ENCODE measurements around the gene CDCA3.

CDCA3 gene

DNA sequence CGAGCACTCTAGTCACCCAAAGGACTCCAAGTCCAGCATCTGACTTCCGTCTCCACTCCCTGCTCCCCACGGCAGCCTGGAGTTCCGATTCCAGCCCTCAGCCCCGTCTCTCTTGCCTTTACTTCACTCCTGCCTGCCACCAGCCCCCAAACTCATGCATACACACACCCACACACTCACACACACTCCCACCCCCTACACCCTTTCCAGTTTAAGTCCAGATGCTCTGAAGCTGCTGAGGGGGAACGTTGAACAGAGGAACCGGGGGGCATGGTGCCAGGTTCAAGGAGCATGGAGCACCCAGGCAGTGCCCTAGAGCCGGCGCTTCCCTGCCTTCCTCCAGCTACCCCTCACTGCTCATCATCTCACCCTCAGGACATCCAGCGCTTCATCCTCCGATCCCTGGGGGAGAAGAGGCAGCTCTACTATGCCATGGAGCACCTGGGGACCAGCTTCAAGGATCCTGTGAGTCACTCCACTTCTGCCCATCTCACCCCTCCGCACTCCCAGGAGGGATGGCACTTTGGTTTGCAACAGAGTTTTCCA is 19.6 kb downstream of the CDCA3 start:
- DNase-seq, result no peak

DNA sequence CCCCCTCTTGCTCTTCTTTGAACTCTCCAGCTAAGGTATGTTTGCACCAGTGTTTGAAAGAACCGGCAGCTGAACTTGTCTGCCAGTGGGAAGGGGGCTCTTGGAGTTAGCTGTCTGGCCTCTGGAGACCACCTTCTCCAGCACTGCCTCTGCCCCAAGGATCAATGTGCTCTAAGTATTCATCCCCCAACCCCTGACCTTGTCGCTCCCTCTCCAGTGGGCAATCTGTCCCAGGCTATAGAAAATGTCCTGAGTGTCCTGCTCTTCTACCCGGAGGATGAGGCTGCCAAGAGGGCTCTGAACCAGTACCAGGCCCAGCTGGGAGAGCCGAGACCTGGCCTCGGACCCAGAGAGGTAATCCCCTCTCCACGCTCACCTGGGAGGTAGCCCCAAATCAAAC is 20.1 kb downstream of the CDCA3 start:
- DNase-seq, result no peak

DNA sequence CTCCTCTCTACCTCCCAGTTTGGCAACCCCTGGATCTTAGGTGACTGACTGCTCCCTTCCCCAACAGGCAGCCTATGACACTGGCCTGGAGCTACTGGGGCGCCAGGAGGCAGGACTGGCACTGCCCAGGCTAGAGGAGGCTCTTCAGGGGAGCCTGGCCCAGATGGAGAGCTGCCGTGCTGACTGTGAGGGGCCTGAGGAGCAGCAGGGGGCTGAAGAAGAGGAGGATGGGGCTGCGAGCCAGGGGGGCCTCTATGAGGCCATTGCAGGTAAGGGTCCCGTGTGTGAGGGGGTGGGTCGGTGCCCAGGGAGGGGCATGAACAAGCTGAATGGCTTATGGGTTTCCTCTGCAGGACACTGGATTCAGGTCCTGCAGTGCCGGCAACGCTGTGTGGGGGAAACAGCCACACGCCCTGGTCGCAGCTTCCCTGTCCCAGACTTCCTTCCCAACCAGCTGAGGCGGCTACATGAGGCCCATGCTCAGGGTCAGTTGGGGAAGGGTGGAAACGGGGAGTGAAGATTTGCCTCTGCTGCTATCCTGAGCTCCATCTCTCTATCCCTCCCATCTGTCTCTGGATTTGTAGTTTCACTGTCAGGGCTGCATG is 20.7 kb downstream of the CDCA3 start:
- DNase-seq, result no peak

DNA sequence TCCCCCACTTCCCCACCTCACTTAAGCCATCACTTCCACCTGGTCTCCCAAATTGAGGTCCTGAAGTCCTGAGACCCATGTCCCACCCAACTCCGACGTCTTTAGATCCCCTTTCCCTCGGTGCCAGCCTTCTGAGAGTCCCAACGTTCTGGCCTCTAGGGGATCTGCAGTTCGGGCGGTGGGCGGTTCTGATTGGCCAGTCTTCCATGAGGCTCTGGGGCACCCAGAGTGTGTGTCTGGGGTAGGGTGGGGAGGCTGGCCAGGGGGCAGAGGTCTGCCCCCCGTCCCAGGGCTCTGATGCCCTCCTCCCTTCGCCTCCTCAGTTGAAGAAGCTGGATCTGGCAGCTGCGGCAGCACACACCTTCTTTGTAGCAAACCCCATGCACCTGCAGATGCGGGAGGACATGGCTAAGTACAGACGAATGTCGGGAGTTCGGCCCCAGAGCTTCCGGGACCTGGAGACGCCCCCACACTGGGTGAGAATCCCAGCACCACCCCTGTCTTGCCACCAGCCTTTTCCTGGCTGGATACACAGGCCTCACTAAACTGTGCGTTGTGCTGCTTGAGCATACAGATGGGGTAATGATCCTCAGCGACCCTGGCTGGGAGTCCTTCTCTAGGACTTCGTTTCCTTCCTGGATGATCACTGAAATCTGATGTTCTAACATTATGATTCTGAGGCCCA is 21.4 kb downstream of the CDCA3 start:
- no peak for DNase-seq

DNA sequence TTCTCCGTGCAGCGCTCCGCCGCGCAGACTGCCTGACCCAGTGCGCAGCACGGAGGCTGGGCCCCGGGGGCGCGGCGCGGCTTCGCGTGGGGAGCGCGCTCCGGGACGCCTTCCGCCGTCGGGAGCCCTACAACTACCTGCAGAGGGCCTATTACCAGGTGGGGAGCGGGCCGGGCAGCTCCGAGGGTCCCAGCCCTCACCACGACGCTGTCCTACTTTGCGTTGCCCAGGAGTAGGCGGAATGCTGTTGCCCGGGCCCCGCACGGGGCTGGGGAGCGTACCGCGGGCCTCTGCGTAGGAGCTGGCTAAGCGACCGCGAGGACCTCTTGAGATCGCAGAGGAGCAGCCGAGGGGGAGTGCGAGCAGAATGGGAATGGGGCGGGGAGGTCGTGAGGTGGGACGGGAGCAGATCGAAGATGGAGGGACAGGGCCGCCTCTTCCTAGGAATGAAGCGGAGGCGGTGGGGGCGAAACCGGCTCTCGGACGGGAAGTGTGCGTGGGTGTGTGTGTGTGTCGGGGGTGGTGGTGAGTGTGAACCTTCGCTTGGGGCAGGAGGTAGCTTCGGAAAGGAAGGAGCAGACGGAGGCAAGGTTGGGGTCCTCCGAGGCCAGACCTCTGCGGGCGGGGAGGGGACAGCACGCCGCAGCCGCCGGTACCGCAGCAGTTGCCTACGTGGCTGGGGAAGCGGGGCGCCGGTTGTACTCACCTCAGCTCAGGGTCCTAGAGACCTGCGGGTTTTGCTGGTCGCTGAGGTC is 22.1 kb downstream of the CDCA3 start:
- peak; percentile 14 for DNase-seq

DNA sequence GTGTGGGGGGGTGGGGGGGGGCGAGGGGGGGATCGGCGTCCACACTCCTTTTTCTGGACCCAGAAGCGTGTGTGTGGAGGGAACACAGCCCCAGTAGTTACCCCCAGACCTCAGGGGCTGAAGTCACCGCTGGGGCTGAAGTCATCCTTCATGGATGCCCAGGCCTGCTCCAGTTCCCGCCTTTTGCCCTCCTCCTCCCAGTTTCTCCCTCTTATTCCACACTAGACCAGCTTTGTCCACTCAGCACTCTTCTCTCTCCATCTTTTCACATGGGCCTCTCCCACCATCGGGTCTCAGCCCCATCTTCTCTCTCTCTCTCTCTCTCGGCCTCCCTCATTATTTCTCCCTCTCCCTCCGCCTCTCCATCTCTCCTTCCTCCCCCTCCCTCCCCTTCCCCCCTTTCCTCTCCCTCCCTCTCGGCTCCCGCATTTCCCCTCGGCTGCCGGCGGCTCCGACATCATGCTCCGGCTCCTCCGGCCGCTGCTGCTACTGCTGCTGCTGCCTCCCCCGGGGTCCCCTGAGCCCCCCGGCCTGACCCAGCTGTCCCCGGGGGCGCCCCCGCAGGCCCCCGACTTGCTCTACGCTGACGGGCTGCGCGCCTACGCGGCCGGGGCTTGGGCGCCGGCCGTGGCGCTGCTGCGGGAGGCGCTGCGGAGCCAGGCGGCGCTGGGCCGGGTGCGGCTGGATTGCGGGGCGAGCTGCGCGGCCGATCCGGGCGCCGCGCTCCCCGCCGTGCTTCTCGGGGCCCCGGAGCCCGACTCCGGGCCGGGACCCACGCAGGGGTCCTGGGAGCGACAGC is 22.9 kb downstream of the CDCA3 start, which contains the start of gene P3H3:
Gene P3H3, plus strand, starts transcription at position 426 of the 799 bp plus-strand sequence. Its CDS starts 34 bp downstream, at position 460.
- DNase-seq, result no peak

DNA sequence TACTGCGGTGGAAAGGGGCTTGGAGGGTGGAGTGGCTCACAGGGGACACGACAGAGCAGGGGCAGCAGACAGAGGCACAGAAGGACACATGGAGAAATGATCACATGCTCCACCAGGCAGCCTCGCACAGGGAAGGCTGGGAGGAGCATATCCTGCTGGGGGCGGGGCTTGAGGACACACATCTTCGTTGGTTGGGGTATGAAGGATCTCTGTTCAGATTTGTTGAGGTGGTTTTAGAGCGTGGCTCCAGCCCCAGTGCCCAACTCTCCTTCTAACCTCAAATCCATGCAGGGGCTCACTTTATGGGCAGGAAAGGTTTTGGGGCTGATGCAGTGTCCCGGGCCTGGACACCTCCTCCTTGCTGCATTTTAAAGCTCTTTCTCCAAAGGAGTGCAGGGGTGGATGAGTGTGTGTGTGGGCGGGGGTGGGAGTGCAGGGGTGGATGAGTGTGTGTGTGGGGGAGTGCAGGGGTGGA is 23.6 kb downstream of the CDCA3 start:
- DNase-seq, result no peak

DNA sequence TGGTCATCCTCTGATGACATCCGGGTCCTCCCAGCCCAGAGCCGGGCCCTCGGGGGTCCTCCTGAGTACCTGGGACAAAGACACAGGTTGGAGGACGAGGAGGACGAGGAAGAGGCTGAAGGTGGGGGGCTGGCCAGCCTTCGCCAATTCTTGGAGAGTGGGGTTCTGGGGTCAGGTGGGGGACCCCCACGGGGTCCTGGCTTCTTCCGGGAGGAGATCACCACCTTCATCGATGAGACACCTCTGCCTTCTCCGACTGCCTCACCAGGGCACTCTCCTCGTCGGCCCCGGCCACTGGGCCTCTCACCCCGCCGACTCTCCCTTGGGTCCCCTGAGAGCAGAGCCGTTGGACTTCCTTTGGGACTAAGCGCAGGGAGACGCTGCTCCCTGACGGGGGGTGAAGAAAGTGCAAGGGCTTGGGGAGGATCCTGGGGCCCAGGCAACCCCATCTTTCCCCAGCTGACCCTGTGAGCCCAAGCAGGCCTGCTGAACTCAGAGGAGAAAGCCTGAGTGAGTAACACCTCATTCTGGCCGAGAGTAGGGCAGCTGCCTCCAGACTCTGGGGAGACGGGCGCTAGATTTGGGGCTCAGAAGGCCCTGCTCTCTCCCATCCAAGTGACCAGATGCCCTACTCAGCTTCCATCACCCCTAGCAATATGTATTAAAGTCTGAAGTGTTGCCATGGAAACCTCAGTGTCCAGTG is 24.2 kb downstream of the CDCA3 start:
- no peak for DNase-seq

DNA sequence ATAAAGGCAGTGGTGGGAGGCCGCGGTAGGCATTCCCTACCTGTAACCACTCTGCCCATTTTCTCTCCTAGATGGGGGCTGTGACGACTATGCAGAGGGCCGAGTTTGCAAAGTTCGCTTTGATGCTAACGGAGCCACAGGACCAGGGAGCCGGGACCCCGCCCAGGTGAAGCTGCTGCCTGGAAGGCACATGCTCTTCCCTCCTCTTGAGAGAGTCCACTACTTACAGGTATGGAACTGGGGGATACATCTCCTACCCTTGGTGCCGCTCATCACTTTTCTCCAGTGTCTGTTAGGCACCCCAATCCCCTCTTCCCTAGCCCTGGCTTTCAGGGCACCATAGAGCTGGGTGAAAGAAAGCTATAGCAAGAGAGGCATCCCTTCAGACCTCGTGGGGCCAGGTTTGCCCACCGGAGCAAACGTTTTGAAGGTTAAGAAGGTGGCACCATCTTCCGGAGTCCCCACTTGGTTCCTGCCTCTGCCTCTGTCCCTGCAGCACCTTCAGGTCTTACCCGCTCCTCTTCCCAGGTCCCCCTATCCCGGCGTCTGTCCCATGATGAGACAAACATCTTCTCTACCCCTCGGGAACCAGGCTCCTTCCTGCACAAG is 24.9 kb downstream of the CDCA3 start:
- no peak for DNase-seq

DNA sequence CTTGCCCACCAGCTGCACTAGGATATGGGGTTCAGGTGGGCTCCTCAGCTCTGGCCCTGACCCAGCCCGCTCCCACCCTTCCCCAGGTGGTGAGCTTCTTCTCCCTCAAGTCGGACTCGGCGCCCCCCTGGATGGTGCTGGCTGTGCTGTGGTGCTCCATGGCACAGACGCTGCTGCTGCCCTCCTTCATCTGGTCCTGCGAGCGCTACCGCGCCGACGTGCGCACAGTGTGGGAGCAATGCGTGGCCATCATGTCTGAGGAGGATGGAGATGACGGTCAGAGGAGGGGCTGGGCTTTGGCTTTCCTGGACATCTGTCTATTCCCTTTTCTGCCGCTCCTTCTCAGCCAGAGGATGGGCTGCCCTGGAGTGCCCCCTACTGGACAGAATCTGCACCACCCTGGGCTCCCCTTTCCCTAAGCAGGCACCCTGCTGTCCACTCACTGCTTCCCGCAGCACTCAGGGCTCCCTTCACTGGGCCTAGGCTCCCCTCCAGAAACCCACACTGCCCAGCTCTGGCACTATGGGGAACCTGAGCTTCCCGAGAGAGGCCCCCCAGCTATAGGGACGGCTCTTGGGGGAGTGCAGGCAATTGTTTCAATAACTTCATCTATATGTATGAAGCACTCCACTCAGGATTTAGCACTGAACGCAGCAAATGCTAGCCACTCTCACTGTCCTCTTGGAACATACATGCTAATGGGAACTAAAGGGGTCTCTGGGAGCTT is 25.5 kb downstream of the CDCA3 start:
- DNase-seq, result peak; percentile 79

DNA sequence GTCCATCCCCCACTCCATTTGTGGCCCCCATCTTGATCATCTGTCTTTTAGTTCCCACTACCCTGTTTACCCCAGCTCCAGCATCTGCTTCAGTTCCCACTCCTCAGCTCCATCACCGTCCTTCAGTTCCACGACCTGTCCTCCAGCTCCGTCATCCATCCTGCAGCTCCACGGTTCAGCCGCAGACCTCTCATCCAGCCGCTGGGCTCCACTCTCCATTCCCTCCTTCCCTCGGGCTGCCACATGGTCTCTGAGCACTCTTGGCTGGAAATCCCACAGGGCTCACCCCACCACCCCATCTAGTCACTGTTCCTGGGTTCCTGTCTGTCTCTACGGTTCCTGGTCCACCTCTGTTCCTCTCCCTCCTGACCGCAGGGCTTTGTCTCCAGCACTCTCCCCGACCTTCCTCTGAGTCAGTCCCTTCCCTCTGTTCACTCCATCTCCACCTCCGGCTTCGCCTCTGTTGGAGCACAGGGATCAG is 26.1 kb downstream of the CDCA3 start:
- no peak for DNase-seq

DNA sequence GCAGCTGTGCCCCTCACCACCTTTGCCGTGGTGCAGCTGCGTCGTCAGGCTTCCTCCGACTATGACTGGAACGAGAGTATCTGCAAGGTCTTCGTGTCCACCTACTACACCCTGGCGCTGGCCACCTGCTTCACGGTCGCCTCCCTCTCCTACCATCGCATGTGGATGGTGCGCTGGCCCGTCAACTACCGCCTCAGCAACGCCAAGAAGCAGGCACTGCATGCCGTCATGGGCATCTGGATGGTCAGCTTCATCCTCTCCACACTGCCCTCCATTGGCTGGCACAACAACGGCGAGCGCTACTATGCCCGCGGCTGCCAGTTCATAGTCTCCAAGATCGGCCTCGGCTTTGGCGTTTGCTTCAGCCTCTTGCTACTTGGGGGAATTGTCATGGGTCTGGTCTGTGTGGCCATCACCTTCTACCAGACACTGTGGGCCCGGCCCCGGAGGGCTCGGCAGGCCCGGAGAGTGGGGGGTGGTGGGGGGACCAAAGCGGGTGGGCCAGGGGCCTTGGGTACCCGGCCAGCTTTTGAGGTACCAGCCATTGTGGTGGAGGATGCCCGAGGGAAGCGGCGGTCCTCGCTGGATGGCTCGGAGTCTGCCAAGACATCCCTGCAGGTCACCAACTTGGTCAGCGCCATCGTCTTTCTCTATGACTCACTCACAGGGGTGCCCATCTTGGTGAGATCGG is 26.9 kb downstream of the CDCA3 start:
- no peak for DNase-seq

DNA sequence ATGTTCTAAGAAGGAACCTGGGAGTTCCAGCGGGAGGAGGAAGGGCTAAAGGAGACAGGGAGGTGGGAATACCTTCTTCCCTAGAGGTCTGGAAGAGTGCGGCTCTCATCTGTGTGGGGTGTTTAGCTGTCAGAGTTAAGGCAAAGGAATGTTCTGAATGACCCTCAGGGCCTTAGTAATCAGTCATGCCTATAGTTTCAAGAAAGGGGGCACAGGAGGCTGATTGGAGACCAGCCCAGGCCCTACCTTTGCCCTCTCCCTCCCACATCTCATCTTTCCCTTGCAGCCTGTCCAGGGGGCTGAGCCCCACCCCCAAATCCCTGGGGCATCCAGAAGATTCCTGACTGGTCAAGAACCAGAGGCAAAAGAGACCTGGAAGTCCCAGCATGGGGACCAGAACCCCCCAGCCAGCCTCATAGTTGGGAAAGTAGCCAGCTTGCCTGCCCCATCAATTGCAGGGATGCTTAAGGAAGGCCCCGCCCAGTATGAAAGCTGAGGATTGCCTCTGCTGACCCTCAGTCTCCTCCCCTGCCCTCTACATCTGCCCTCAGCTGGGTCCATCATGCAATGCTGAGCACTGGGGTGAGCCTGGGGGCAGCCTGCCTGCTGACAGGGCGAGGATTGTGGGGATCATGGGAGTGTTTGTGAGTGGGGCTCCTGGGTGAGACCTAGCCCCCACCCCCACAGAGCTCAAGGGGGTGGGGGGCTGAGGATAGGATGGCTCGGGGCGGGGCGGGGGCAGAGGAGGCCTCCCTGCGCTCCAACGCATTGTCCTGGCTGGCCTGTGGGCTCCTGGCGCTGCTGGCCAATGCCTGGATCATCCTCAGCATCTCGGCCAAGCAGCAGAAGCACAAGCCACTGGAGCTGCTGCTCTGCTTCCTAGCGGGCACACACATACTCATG is 27.7 kb downstream of the CDCA3 start:
- DNase-seq, result no peak

DNA sequence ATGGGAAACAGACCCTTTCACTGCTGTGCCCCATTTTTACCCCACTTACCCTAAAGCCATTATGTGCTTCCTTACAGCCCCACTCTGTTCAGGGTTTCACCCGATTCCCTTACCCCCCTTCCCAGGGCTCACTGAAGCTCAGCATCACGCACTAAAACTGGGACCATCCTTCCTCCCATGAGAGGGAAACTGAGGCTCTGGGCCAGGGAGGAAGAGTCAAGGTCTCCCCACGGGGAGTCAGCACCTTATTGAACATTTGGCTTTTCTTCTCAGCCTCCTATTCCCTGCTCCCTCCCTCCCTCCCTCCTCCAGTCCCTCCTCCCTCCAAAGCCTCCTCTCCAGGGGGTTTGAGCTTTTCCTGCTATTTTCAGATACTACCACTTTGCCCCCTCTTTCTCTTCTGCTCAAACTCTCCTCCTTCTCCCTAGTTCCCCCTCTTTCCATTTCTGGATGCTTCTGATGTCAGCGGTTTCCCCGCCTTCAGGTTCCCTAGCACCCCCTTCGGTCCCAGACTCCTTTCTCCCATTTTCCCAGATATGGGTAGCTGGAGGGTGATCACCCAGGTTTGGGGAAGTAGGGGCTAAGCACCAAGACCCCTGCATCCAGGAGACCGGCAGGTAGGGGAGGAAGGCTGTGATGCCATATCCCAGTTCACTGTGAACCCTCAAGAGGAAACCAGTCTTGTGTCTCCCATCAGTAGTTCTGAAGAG is 28.5 kb downstream of the CDCA3 start:
- DNase-seq, result no peak

DNA sequence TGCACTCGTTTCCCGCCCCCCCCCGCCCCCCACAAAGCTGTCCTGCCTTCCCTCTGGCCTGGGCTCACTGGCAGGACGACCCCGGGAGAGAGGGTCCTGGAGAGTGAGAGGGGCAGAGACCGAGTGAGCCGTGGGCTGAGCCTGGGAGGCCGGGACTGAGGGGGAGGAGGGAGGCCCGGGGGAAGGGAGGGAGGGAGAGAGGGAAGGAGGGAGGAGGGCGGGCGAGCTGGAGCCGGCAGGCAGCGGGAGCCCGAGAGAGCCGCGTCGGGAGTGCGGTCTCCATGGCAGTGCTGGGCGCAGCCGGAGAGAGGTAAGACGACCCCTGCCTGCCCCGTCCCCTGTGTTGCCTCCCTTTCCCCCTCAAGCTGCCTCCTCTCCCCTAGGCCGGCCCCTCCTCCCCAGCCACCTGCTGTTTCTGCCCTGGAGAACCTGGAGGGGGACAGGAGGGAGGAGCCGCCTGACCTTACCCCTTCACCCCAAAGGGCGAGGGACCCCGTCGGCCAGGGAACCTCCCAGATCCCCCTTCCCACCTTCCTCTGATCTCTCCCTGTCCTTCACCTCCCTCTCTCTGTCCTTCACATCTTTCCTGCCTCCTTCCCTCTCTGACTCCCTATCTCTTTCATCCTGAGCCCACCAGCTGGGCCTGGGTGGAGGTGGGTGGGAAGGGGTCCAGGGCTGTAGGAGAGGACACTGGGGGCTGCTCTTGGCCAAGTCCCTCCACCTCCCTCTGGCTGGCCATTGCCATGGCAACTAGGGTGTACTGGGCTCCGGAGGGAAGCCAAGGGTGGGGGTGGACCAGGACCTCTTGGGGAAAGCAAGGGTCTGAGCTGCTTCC is 29.3 kb downstream of the CDCA3 start, which contains the start of gene GPR162:
Gene GPR162, plus strand, starts transcription at position 231 of the 835 bp plus-strand sequence. CDS start 2,078 bp downstream, outside the sequence.
- DNase-seq, result no peak

DNA sequence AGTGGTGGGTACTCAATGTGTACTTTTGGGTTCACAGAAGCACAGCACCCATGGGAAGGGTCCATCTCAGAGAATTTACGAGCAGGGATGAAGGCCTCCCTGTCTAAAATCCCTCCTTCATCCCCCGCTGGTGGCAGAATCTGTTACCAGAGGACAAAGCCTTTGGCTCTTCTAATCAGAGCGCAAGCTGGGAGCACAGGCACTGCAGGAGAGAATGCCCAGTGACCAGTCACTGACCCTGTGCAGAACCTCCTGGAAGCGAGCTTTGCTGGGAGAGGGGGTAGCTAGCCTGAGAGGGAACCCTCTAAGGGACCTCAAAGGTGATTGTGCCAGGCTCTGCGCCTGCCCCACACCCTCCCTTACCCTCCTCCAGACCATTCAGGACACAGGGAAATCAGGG is 30.9 kb downstream of the CDCA3 start:
- DNase-seq, result no peak

Measured in effector CD4-positive, alpha-beta T cell (primary cell).